AG08395 (cell line): ENCODE data around the gene FGF10.
A peak's percentile ranks its signal among the peaks of the same experiment; 100 is the strongest.

Experiments used
- DNase-seq: peaks from one replicate; pipeline ENCODE4 v3.0.0; 2012; ENCODE audit warnings: mixed read lengths, low spot score

FGF10 gene

DNA sequence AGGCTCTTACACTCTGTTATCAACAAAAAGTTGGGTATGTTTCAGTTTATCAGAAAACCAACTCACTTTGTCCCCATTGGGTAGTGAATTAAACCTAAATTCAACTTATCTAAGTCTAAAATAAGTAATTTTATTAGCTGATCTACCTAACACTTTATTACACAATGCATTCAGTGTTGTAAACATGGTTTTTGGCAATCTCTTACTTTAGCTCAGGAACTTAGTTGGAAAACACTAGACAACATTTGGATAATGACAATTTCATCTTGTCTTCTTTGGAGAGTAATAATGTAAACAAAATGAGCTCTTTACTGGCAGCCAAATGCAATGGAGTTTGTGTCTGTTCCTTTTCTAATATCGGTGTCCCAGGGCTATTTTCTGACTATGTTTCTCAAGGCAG is 33.0 kb downstream of the FGF10 start:
- DNase-seq, result no peak

DNA sequence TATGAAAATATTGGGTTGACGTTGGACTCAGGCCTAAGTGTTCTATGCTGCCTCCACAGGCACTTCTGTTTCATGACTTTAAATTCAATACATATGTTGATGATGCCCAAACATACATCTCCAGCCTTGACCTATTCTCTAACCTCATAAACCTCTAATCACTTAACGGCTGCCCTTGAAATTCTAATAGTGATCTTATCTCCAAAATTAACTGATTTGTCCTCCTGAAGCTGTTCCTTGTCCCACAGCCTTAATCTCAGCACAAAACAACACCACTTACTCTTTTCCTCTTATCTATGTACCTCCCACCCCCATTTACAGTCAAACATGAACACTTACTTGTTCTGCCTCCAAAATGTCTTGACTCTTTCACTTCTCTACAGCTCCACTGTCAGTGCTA is 43.3 kb downstream of the FGF10 start:
- no peak for DNase-seq

DNA sequence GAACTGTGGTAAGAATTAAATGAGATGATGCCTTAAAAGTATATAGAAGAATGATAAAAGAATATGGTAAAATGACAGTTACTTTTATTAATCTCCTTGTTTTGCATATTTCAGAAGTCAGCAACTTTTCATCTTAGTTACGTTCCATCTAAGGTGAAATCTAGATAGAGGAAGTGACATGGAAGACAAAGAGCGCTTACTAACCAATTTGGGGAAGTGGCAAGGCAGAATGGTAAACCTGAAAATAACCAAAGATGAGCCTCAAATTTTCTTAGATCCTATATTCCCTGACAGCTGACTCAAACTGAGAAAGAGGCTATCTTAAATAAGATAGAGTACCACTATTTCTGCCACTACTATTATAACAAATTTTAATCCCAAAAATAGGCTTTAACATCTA is 52.5 kb downstream of the FGF10 start:
- DNase-seq, result no peak

DNA sequence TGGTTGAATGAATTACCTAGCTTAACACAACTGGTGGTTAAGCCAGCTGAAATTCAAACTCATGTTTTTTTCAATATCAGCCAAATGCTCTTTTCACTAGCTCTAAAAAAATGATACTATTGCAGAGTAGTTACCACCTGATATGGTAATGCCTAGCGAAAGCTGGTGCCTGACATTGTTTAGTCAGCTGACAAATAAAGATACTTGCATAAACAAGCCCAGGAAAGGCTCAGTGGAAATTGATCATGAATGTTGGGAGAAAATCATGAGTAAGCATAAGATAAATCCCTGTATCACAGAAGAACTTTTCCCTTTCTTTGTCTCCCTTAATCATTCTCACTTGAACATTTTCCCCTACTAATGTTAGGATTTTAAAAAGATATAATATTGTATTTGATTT is 54.6 kb downstream of the FGF10 start:
- DNase-seq, result no peak

DNA sequence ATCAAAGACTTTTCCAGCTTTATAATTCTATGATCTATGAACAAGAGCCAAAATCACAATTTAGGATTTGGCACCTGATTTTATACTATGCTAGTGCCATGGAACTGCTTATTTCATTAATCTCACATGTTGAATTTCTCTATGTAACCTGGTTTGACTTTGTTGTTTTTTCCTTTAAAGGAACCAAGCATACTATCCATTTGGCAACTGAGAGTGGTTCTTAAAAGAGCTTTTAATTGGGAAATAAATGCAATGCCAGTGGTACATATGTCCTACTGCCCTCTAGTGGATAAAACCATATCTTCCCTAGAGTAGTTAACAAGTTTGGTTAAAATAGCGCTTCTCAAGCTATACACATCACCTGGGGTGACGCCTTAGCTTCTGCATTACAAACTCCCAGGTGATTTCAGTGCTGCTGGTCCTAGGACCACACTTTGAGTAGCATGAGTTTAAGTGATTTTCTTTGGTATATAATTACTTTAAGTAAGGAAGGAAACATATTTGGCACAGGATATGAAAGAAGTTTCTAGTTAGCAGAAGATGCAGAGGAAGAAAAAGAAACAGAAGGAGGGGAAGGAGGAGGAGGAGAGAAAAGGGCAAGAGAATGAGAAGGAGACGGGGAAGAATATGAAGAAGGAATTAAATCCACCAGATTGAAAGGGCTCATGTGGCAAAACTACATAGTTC is 56.8 kb downstream of the FGF10 start:
- peak; percentile 32 for DNase-seq

DNA sequence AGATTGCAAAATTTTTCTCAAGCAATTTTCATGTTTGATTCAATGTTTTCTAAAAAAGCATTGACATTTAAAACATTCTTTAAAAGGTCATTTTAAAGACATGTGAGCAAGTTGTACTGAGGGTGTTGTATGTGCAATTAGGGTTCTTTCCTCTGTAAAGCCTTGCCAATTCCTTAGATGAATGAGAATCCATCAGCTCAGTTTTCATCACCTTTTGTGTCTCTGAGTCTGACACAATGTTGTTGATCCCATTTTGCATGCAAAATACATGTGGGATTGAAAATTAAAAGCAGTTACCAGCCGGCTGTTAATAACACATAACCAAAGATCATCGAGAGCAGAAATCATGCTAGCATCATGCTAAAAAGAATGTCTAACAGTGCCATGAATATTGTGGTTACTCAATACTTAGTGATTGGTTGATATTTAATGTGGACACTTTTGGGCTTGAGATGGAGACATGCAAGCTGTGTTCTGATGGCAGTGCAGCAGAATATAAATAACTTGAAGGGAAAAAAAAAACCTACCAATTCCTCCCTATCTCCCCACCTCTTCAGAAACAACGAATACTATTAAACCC is 57.7 kb downstream of the FGF10 start:
- DNase-seq, result no peak

DNA sequence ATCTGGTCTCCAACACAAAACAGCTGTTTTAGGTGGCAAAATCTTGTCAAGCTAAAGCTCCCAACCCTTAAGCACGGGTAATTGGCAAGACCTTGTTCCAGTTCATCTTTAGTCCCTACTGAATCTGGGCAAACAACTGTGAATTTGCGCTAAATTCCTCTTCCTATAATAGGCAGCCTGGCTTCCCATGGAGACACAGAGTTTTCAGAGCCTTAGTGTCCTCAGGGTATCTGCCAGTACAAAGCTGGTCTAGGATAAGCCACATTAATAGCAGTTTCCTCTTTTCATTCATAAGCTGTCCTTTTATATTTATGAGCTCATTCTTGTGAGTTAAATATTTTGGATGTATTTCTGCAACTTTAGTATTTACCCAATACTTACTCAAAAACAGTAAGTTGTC is 59.5 kb downstream of the FGF10 start:
- DNase-seq, result no peak

DNA sequence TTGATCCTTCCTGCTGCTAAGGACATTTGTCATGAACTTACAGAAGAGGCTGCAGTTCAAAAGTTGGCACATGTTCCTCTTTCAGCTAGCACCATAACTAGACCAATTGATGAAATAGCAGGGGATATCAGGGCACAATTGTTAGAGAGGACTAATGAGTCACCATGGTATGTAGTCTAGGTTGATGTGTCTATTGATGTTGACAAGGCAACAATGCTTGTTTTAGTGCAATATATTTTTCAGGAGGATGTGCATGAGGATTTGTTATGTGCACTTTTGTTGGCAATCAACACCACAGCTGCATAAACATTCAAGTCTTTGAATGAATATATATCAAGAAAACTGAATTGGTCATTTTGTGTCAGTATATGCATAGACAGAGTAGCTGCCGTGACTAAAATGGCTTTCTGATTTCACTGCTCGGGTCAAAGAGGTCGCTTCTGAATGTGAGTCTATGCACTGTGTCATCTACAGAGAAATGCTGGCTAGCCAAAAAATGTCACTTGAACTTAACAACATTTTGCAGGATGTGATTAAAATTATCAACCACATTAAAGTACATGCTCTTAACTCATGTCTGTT is 68.0 kb downstream of the FGF10 start:
- no peak for DNase-seq

DNA sequence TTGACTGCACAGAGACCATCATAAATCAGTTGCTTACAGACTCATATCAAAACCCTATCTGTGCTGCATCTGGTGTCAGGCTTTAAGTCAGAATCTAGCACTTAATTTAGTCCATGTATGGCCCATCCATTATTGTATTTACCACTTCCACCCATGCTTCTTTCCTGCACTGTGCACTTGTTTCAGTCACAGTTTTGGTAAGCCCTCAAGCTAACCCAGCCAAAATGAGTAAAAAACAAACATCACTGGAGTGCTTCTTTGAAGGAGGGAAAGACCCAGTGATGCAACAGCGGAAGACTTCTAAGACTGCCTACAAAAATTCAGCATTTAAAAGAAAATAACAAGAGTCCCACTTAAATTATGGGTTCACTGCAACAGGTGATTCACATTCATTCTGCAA is 69.0 kb downstream of the FGF10 start:
- DNase-seq, result no peak

DNA sequence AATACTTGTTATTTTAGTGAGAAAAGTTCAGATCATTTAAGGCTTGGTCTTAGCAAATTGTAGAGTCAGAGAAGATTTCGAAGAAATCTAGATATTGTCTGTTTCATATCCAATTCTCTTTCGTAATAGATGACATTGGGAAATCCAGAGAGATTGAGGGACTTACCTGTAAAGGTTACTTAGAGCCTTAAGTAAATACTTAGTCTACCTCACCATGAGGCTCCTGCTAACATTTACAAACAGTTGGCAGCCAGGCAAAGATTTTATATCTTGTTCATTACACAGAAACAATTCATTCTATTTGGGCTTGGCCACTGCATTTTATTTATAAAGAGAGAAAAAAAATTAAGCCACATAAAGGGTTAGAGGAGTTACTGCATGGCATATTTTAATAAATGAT is 70.3 kb downstream of the FGF10 start:
- no peak for DNase-seq

DNA sequence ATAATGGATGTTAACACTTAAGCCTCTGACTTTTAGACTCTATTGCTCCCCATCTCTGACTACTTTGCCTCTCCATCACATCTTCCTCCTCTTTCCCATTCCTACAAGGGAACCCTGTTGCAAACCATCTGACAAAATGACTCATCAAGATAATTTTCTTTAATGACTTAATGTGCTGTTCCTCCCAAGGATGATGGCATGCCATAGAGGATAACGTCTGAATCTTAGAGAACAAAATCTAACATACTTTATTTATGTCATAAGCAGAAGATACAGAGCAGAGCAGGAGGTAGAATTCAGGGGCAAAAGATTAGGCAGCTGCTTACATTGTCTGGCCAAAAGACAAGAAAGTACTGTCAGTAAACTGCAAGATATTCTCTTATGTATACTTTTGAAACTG is 76.8 kb downstream of the FGF10 start:
- peak; percentile 6 for DNase-seq

DNA sequence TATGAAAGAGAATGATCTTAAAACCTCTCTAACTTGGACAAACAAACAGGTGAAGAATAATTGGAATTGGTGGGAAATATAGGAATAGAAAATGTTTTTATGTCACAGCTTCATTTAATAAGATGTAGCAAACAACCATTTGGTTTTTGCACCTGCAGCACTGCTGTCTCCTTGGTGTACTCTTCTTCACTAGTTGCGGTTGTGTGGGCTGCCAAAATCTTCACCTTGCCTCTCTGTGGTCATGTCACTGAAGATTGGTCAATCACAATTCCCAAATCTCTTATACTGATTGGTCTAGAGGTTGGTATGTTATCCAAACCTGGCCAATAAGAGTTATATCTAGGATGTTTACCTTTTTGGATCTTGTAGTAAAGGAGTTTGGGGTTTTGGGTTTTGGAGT is 88.7 kb downstream of the FGF10 start:
- DNase-seq, result no peak

DNA sequence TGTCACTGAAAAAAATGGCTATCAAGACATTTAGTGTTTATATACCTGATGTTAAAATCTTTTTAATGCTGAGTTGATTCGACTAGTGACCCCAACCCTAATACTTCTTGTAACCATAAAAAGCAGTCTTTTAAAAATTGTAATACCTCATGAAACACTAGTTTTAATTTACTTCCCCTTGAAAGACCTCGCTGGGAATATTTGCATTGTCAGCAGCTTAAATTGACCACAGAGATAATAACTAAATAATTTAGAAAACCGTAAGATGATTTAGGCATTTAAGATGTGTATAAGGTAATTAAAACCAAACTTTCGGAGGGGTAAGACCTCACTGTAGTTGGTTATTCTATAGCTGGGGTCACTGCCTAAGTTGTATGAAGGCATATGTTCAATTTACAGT is 89.8 kb downstream of the FGF10 start:
- DNase-seq, result no peak

DNA sequence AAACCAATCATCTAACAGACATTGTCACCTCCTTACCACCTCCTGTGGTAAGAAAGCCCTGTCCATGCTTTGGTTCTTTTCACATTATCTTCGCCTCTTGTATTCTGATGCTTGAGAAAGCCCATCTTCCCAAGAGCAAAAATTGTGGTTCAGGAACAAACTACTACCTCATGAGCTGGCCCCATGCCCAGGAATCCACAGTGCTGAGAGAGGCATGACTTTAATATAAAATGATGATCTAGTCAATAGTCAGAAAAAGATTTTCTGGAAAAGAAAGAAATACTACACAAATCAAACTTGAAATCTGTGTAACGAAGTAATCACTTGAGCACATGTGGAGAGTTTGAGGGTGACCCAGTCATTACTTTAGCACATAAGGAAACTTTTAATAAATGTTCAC is 94.7 kb downstream of the FGF10 start:
- DNase-seq, result peak; percentile 7

DNA sequence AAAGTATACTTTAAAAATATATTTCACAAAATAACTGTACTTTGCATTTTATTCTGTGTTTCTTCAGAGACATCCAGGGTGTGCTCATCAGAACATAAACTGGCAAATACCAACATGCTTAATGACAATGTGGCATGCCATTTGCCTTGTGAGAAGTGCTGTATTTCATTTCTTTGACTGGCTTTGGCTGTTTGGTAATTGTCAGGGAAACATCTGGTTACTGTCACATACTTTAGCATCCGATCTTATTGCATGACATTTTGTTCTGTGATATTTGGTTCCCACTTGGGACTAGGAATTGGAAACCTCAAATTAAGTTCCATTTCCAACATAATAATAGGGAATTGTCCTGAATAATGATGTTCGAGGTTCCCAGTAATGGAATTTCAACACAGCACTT is 96.5 kb downstream of the FGF10 start:
- DNase-seq, result no peak

DNA sequence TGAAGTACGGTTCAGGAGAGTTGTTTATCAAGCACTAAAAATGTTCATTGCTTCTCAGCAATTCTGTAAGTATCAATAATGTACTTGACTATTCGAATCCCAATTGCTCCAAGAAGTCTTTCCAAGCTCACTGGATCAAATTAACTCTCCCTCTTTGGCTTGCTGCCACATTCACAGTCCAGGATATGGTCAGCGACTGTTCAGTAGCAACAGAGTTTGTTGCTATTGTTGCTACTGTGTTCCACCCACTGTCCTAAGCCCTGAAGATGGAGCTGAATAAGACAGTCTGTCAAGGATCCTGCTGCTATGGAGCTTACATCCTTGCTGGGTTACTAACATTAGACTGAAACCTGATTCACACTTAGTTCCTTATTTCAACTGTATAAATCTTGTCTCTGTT is 110.8 kb downstream of the FGF10 start:
- no peak for DNase-seq

DNA sequence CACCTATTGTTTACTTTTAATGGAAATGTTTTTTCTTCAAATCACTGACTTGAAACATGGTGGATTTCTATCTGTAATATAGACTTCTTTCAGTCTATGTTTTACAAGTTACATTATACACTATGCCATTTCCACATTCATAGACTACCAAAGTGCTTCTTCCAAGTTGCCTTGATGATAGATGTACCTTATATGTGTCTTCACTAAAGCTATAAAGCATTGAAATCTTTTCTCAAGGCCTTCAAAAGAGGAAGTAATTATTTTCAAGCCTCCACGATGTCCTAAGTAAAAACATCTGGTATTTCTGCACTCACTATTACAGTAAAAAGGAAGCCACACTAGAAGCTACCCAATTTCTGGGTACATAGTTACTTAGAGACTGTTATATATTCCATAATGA is 113.3 kb downstream of the FGF10 start:
- no peak for DNase-seq

DNA sequence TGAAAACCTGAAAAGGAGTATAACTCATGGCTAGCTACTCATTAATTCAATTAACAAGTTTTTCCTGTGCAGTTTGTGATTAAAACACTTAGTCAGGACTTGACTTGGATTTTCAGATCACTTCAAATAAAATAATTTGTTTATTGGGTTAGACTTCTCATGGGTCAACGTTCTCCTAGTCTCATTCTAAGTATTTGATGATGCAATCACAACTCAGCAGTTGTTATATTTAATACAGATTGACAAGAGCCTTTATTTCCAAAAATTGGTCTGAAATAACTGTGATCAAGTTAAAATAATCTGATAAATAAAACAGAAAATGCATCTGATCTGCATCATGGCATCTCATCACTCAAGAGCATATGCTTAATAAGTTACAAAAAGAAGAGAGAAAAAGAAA is 113.9 kb downstream of the FGF10 start:
- no peak for DNase-seq

DNA sequence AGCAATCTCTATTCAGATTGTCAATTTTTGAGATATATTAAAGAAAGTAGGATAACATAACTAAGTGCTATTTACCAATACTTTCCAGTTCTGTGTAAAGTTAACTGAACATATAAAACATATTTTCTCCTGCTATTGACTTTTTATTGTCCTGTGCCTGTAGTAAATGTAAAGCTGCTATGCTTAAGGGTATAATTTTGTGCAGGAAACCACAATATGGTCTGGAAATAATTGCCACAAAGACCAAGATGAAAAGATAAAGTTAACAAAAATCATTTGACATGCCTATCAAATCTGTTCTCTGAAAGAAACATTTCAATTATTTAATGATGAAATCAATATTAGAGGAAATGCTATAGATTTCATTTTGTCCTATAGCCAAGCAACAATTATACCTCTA is 121.3 kb downstream of the FGF10 start:
- no peak for DNase-seq

DNA sequence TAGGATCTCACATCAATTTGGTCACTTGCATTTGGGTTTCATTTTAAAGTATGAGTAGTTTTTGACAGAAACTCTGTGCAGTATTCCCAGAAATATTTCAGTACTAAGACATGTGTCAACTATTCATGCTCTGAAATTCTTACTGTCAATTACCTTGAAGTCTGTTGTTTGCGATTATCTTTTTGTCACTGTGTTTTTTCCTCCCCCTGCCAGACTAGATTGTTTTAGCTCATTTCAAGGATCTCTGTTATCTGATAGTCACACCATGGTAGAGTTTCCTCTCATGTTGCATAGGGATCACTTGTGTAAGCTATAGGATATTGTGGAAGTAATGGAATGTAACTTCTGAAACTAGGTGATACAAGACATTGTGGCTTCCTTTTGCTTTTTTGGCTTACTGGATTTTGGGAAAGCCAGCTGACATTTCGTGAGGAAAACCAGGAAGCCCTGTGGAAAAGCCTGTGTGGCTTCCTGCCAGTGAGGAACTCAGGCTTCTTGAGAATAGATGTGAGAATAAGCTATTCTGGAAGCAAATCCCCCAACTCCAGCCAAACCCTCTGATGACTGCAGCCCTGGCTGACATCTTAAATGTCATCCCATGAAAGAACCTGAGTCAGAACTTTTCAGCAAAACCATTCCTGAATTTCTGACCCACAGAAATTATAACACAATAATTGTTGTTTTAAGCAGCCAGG is 122.2 kb downstream of the FGF10 start:
- DNase-seq, result no peak

DNA sequence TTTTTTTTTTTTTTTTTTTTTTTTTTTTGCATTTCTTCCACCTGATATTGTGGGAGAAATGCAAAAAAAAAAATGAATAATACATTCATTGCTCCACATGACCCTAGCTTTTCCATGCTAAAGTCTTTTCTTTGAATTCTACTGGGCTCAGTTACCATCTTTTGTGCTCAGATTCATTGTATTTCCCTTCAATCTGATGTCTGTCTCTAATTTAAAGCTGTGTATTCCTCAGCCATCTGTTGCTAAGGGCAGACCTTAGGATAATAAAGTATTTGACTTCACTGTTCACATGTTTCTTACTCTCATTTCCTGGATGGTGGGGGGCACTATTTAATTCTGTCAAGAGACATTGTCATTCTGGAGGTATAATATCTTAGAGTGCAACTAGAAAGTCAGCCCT is 123.5 kb downstream of the FGF10 start:
- no peak for DNase-seq

DNA sequence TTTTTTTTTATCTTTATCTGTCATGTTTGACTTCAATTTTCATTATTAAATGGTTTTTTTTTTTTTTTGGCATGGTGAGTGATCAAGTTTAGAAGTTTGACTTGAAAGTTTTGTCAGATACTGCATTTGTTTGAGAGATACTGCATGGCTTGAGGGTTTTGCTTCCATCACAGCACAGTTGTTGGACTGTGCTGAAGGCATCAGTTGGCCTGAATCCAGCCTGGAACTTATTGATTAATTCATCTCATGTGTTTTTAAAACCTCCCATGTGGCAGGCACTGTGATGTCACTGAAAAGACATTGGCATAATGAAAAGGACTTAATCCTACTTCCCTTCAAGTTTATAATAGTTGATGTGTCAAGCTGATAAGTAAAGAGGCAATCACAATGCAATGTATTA is 128.4 kb downstream of the FGF10 start:
- DNase-seq, result no peak

DNA sequence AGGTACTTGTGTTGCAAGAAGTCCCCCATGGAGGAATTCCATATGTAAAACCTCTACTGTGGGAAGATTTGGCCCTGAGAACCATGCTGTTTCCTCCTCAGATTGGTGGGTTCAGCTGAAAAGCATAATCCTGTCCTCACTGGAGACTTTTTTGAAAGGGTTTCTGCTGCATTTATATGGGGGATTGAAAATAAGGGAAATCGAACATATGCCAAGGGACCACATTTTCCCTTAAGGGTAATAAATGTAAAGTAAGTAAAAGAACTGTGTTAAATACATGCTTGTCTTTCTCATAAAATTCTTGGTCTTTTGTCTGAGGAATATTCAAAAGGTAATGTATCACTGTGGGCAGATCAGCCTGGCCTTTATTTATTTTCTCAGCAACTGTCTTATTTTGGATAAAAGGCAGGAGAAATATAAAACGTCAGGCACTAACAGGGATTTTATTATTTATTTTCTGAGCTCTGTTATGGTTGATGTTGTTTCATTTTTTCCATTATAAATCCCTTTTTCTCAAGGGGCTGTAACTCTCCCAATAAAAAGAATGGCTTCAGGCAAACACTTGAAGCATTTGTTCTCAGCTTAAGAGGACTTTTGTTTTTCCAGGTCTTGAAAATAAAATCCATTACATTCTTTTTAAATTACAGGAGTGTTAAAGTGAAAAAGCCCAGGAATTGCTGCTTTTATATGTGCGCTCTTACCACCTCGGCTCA is 131.4 kb downstream of the FGF10 start:
- no peak for DNase-seq
